Caco-2 (cell line): Measurements from ENCODE around the gene ARID2. TPM values are rescaled to one million over a fixed set of nuclear protein-coding genes. Genes with fewer than 3 reads are reported as not detected.

ENCODE experiments used
- BruUV-seq: library from RNA; stranded (reverse); fragments of 400-500 nt; replicated peaks from 2 replicates; lab custom pipeline; 2021; lab: Mats Ljungman, UMichigan
- CTCF ChIA-PET: fragments of 300-600 bp; sonication (Branson Sonifier 250); formaldehyde crosslinking; loops from one replicate; lab custom pipeline; 2022; ENCODE audit warnings: antibody characterized with exemption; lab: Charles Lee
- POLR2A ChIA-PET: fragments of 300-600 bp; sonication (Branson Sonifier 250); formaldehyde crosslinking; loops from one replicate; lab custom pipeline; 2022; ENCODE audit warnings: antibody characterized with exemption; lab: Charles Lee
- DNase-seq, 2 experiments: peaks; one replicate each; pipeline versions ENCODE4 v3.0.0 to v3.0.0-alpha.2; 2020 to 2022
- H3K27me3 ChIP-seq: replicated peaks from 2 replicates; pipeline ENCODE4 v1.6.0; 2011; ENCODE audit warnings: low read length; ENCODE audit not compliant: control insufficient read depth, insufficient read depth
- H3K36me3 ChIP-seq: 2 replicates; pipeline ENCODE4 v1.5.1; 2011; ENCODE audit warnings: low read length; ENCODE audit not compliant: control insufficient read depth, insufficient read depth
- H3K4me1 ChIP-seq: fragments of 250-450 bp; sonication (Bioruptor Pico); 2 replicates; pipeline ENCODE4 v1.5.1; 2020; ENCODE audit warnings: mild to moderate bottlenecking
- H3K4me3 ChIP-seq: 2 replicates; pipeline ENCODE4 v1.5.1; 2011; ENCODE audit warnings: low read depth, mild to moderate bottlenecking, control low read depth, low read length
- H3K9me3 ChIP-seq: fragments of 250-450 bp; sonication (Bioruptor Pico); 2 replicates; pipeline ENCODE4 v1.5.1; 2020; ENCODE audit warnings: mild to moderate bottlenecking, moderate library complexity
- H3K27ac Mint-ChIP-seq: one replicate; pipeline ENCODE4 v1.8.0; 2022; ENCODE audit warnings: mixed read lengths; ENCODE audit not compliant: unreplicated experiment
- H3K27me3 Mint-ChIP-seq: one replicate; pipeline ENCODE4 v1.8.0; 2022; ENCODE audit warnings: mixed read lengths; ENCODE audit not compliant: insufficient read depth, unreplicated experiment
- H3K36me3 Mint-ChIP-seq: one replicate; pipeline ENCODE4 v1.8.0; 2022; ENCODE audit warnings: mild to moderate bottlenecking, mixed read lengths; ENCODE audit not compliant: insufficient read depth, unreplicated experiment
- H3K4me1 Mint-ChIP-seq: one replicate; pipeline ENCODE4 v1.8.0; 2022; ENCODE audit warnings: low read depth, mixed read lengths; ENCODE audit not compliant: unreplicated experiment
- H3K4me3 Mint-ChIP-seq: one replicate; pipeline ENCODE4 v1.8.0; 2022; ENCODE audit warnings: mild to moderate bottlenecking, moderate library complexity, mixed read lengths; ENCODE audit not compliant: unreplicated experiment
- H3K9me3 Mint-ChIP-seq: one replicate; pipeline ENCODE4 v1.8.0; 2022; ENCODE audit warnings: mixed read lengths; ENCODE audit not compliant: unreplicated experiment
- intact Hi-C: fragments of 100-400 bp; cut with micrococcal nuclease; formaldehyde crosslinking; loops from one replicate; pipeline ENCODE4 v1.10.0; 2022; ENCODE audit not compliant: unreplicated experiment
- total RNA-seq: library from RNA; stranded (reverse); gene quantifications from 2 replicates; pipeline ENCODE4 v1.2.3, GENCODE V29; 2022
- TF ChIP-seq, protein P1 (sequence below), 2 experiments: fragments of 200-600 bp in 1 of 2; IDR thresholded peaks; 1 replicate in 1 of 2; 2 replicates in 1 of 2; pipeline versions ENCODE4 v1.5.1 to v1.8.0; 2011 to 2022; ENCODE audit warnings: antibody characterized with exemption in 1 of 2, control low read depth in 1 of 2, inconsistent platforms in 1 of 2, low read depth in 1 of 2, low read length in 1 of 2, mild to moderate bottlenecking in 1 of 2, moderate library complexity in 1 of 2; ENCODE audit not compliant: insufficient read depth in 1 of 2, severe bottlenecking in 1 of 2, unreplicated experiment in 1 of 2

The ARID2 gene
- total RNA-seq, 1 experiment from 2014 or later: 53.9 TPM

DNA sequence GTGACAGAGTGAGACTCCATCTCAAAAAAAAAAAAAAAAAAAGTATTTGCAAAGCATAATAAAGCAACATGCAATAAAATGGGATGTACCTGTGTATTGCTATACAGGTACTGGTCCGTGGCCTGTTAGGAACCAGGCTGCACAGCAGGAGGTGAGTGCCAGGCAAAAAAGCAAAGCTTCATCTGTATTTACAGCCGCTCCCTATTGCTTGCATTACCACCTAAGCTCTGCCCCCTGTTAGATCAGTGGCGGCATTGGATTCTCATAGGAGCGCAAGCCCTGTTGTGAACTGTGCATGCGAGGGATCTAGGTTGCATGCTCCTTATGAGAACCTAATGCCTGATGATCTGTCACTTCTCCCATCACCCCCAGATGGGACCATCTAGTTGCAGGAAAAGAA is 147.6 kb downstream of the ARID2 start:
- CTCF ChIA-PET: no interaction called here
- H3K27me3 Mint-ChIP-seq: no peaks in the 10 kb centered on the region
- POLR2A ChIA-PET: no interaction called here

DNA sequence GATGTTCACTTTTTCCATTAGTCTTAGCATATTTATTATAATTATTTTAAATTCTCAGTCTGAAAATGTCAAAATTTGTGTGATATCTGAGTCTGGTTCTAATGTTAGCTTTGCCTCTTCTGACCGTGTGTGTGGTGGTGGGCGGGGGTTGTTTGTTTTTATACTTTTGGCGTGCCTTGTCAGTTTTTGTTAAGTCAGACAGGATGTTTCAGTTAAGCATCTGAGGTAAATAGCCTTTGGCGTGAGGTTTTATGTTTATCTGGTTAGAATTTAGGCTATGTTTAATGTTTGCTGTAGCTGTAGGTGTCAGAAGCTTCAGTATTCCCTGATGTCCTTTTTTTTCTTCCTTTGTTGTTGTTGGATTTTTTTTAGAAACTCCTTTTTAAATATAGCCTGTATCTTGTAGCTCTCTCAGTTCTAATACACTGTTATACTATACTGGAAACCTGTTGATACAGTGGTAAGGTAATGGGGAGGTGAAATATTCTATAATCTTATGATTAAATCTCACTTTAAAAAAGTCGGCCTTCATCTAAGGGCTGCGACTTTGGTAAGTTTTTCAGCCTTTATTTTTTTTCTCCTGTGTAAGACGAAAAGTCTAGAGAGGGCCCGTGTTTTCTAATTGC is 149.2 kb downstream of the ARID2 start:
- no peak overlapping the region for H3K4me3 Mint-ChIP-seq
- no peak for DNase-seq
- Histone ChIP-seq H3K27me3 (no peaks in the 10 kb centered on the region), H3K4me3 (no peak overlapping the region), H3K9me3 (no peaks in the 10 kb centered on the region), H3K36me3 (peaks cover 3% of the 10 kb centered on the region), H3K4me1 (no peaks in the 10 kb centered on the region)
- peaks cover 16% of the 10 kb centered on the region for H3K4me1 Mint-ChIP-seq
- no TSS peak for BruUV-seq
- no peaks in the 10 kb centered on the region for H3K27me3 Mint-ChIP-seq
- intact Hi-C loops: no loop called here
- ChIA-PET CTCF (no interaction called here), POLR2A (no interaction called here)
- H3K36me3 Mint-ChIP-seq: peaks cover 53% of the 10 kb centered on the region
- H3K9me3 Mint-ChIP-seq: peaks cover 10% of the 10 kb centered on the region
- TF ChIP-seq, protein P1, sequence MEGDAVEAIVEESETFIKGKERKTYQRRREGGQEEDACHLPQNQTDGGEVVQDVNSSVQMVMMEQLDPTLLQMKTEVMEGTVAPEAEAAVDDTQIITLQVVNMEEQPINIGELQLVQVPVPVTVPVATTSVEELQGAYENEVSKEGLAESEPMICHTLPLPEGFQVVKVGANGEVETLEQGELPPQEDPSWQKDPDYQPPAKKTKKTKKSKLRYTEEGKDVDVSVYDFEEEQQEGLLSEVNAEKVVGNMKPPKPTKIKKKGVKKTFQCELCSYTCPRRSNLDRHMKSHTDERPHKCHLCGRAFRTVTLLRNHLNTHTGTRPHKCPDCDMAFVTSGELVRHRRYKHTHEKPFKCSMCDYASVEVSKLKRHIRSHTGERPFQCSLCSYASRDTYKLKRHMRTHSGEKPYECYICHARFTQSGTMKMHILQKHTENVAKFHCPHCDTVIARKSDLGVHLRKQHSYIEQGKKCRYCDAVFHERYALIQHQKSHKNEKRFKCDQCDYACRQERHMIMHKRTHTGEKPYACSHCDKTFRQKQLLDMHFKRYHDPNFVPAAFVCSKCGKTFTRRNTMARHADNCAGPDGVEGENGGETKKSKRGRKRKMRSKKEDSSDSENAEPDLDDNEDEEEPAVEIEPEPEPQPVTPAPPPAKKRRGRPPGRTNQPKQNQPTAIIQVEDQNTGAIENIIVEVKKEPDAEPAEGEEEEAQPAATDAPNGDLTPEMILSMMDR (IDR thresholded peaks at IDR 0.05; ENCODE audit: insufficient read depth in 1 of 2, low read depth in 1 of 2, low read length in 1 of 2, severe bottlenecking in 1 of 2, unreplicated experiment in 1 of 2): no peak
- H3K27ac Mint-ChIP-seq: no peak overlapping the region

More for the DNA sequence above, 147.6 kb downstream of the ARID2 start:
- Mint-ChIP-seq H3K36me3 (peaks cover 61% of the 10 kb centered on the region), H3K4me3 (no peak overlapping the region), H3K4me1 (peaks cover 16% of the 10 kb centered on the region), H3K27ac (no peak overlapping the region), H3K9me3 (peaks cover 10% of the 10 kb centered on the region)
- no peaks in the 10 kb centered on the region for H3K27me3 ChIP-seq
- no TSS peak for BruUV-seq
- no peak for DNase-seq
- TF ChIP-seq, protein P1 (IDR thresholded peaks at IDR 0.05; ENCODE audit: insufficient read depth in 1 of 2, low read depth in 1 of 2, low read length in 1 of 2, severe bottlenecking in 1 of 2, unreplicated experiment in 1 of 2): no peak
- no peaks in the 10 kb centered on the region for H3K4me1 ChIP-seq
- peaks cover 5% of the 10 kb centered on the region for H3K36me3 ChIP-seq
- no peaks in the 10 kb centered on the region for H3K9me3 ChIP-seq
- intact Hi-C loops: no loop called here
- no peak overlapping the region for H3K4me3 ChIP-seq

DNA sequence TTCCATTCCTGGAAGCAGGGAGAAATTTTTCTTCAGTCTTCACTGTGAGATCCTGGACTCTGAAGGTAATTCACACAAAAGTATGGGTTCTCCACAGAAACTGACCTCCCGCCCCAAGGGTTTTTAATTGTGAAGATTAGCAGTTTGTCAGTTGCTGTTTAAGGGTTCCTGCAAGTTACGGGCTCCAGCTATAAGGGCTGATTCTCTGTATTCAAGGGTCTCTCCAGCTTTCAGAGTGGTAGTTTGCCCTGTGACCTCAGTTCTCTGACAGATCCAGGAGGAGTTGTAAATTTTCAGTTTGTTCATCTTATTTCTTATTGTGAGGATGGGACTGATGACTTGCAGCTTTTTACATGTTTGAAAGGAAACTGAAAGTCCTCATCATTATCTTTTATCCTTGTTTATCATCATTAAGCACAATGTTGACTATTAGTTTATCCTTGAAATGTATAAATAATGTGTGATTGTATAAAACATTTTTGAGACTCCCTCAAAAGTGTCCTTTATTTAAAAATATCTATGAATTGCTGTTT is 149.9 kb downstream of the ARID2 start:
- intact Hi-C loops: no loop called here
- TF ChIP-seq, protein P1 (IDR thresholded peaks at IDR 0.05; ENCODE audit: insufficient read depth in 1 of 2, low read depth in 1 of 2, low read length in 1 of 2, severe bottlenecking in 1 of 2, unreplicated experiment in 1 of 2): no peak
- no TSS peak for BruUV-seq
- H3K9me3 ChIP-seq: no peaks in the 10 kb centered on the region
- H3K4me3 Mint-ChIP-seq: no peak overlapping the region
- H3K36me3 ChIP-seq: peaks cover 4% of the 10 kb centered on the region
- DNase-seq: no peak
- H3K36me3 Mint-ChIP-seq: peaks cover 46% of the 10 kb centered on the region
- peaks cover 16% of the 10 kb centered on the region for H3K4me1 Mint-ChIP-seq
- POLR2A ChIA-PET: no interaction called here
- no peaks in the 10 kb centered on the region for H3K4me1 ChIP-seq
- H3K9me3 Mint-ChIP-seq: peaks cover 10% of the 10 kb centered on the region
- H3K27ac Mint-ChIP-seq: no peak overlapping the region
- no peaks in the 10 kb centered on the region for H3K27me3 ChIP-seq
- CTCF ChIA-PET: no interaction called here
- H3K27me3 Mint-ChIP-seq: no peaks in the 10 kb centered on the region
- no peak overlapping the region for H3K4me3 ChIP-seq
